ENCODE results near the gene LDLRAP1. TPM values are rescaled to one million over a fixed set of nuclear protein-coding genes. Genes with fewer than 3 reads are reported as not detected.
"Not testable (repeated sequence)": the region's sequence is repeated elsewhere in the genome, so short reads cannot be mapped to it uniquely, and the experiment has no call there.

LDLRAP1 gene
- polyA plus RNA-seq (ENCODE audit: insufficient read depth in 1 of 5, insufficient read length in 5 of 5, low replicate concordance in 1 of 5), result 10 to 100 TPM; 17.5 to 26.8 (median 18.2) TPM
- long read RNA-seq, donor 1, partial matches to known transcripts, result 0 of 3 reads
- long read RNA-seq, donor 1, other reads (novel, unspliced or antisense), result 0 of 3 reads
- long read RNA-seq, donor 2, partial matches to known transcripts, result 0 of 3 reads
- long read RNA-seq, donor 2, other reads (novel, unspliced or antisense), result 0 of 3 reads
- long read RNA-seq, donor 3, partial matches to known transcripts, result 5 of 8 reads
- long read RNA-seq, donor 3, other reads (novel, unspliced or antisense), result 0 of 8 reads
- long read RNA-seq, donor 4, partial matches to known transcripts, result 0 of 3 reads
- long read RNA-seq, donor 4, other reads (novel, unspliced or antisense), result 0 of 3 reads
- long read RNA-seq, donor 5, transcript LDLRAP1-201 (9 exons, 2,940 nt), result major isoform, 6 of 6 reads
- long read RNA-seq, donor 5, partial matches to known transcripts, result 0 of 6 reads
- long read RNA-seq, donor 5, other reads (novel, unspliced or antisense), result 0 of 6 reads
- long read RNA-seq, donor 6, partial matches to known transcripts, result 0 of 5 reads
- long read RNA-seq, donor 6, other reads (novel, unspliced or antisense), result 0 of 5 reads
- long read RNA-seq, donor 7, transcript LDLRAP1-201 (9 exons, 2,940 nt), result major isoform, 6 of 6 reads
- long read RNA-seq, donor 7, partial matches to known transcripts, result 0 of 6 reads
- long read RNA-seq, donor 7, other reads (novel, unspliced or antisense), result 0 of 6 reads
- long read RNA-seq, donor 8, partial matches to known transcripts, result 0 of 2 reads
- long read RNA-seq, donor 8, other reads (novel, unspliced or antisense), result 0 of 2 reads

- peak; percentile 68 to 74 for DNase-seq
Observed at GRCh38 chr1:25543425-25544242, at the start of gene LDLRAP1. Gene LDLRAP1, plus strand, starts transcription at chr1:25543606. Its CDS starts 93 bp downstream, at chr1:25543699.

GRCh38 chr1:25494952-25495351, 48.5 kb upstream of the LDLRAP1 start:
- no peak for DNase-seq

- DNase-seq, result no peak
Observed at GRCh38 chr1:25500694-25501093, 42.7 kb upstream of the LDLRAP1 start.

- DNase-seq, result no peak
Observed at GRCh38 chr1:25501235-25502058, 42.0 kb upstream of the LDLRAP1 start.

- no peak for DNase-seq
Observed at GRCh38 chr1:25502957-25503356, 40.4 kb upstream of the LDLRAP1 start.

- no peak for DNase-seq
Observed at GRCh38 chr1:25503551-25504426, 39.6 kb upstream of the LDLRAP1 start.

GRCh38 chr1:25504706-25505595, 38.5 kb upstream of the LDLRAP1 start:
- DNase-seq, result no peak

GRCh38 chr1:25505656-25506385, 37.6 kb upstream of the LDLRAP1 start:
- DNase-seq, result no peak

GRCh38 chr1:25506566-25507463, 36.6 kb upstream of the LDLRAP1 start:
- DNase-seq, result not testable (repeated sequence)

GRCh38 chr1:25513666-25514065, 29.7 kb upstream of the LDLRAP1 start:
- DNase-seq, result no peak

- no peak for DNase-seq
Observed at GRCh38 chr1:25515033-25515432, 28.4 kb upstream of the LDLRAP1 start.

- no peak for DNase-seq
Observed at GRCh38 chr1:25516686-25517085, 26.7 kb upstream of the LDLRAP1 start.

- DNase-seq, result no peak
Observed at GRCh38 chr1:25517476-25518394, 25.7 kb upstream of the LDLRAP1 start.

GRCh38 chr1:25519624-25520023, 23.8 kb upstream of the LDLRAP1 start:
- no peak for DNase-seq

GRCh38 chr1:25520446-25521061, 22.9 kb upstream of the LDLRAP1 start:
- DNase-seq, result peak in 1 of 2 donors; percentile 43
